Testis (tissue), 3 donors: Measurements from ENCODE around the gene LPP. TPM values are rescaled to one million over a fixed set of nuclear protein-coding genes. Genes with fewer than 3 reads are reported as not detected.
A peak's percentile ranks its signal among the peaks of the same experiment; 100 is the strongest.

Experiments used
- DNase-seq: peaks from one replicate; pipeline ENCODE4 v3.0.0-alpha.2; 2019
- H3K27ac ChIP-seq, 2 donors: fragments of 200-600 bp; sonication (generic); one replicate each; pipeline ENCODE4 v1.5.1; 2019
- H3K27me3 ChIP-seq: fragments of 200-600 bp; sonication (generic); one replicate; pipeline ENCODE4 v1.5.1; 2019
- H3K36me3 ChIP-seq: fragments of 200-600 bp; sonication (generic); one replicate; pipeline ENCODE4 v1.5.1; 2017; ENCODE audit warnings: low read depth; ENCODE audit errors: missing control alignments
- H3K4me1 ChIP-seq: fragments of 200-600 bp; sonication (generic); one replicate; pipeline ENCODE4 v1.5.1; 2019
- H3K4me3 ChIP-seq, 2 donors: fragments of 200-600 bp; sonication (generic); one replicate each; pipeline ENCODE4 v1.5.1; 2017 to 2019
- H3K9me3 ChIP-seq: fragments of 200-600 bp; sonication (generic); one replicate; pipeline ENCODE4 v1.5.1; 2017
- POLR2A ChIP-seq: fragments of 450-650 bp; IDR thresholded peaks from one replicate; pipeline ENCODE4 v1.6.1; 2017; ENCODE audit warnings: antibody characterized with exemption, mild to moderate bottlenecking, moderate library complexity
- WGBS, 2 donors: methylation state at CpG; one replicate each; pipeline ENCODE4 v1.1.5; 2018; 5-methylcytosine and 5-hydroxymethylcytosine counted together
- intact Hi-C: fragments of 100-400 bp; cut with DNase I; formaldehyde crosslinking; loops from one replicate; pipeline ENCODE4 v1.15.1; 2023; ENCODE audit warnings: low total_unique reads
- polyA plus RNA-seq: library from polyadenylated mRNA; stranded (reverse); fragments of 350-450 nt; fragmentation: Illumina TruSeq; extraction: RNeasy Lipid Tissue Mini Kit (QIAGEN cat#74804); gene quantifications from one replicate; pipeline ENCODE4 v1.2.3, GENCODE V29; 2014; ENCODE audit warnings: low read depth, low replicate concordance; ENCODE audit not compliant: insufficient read depth
- total RNA-seq, 2 donors: library from RNA; depleted of rRNA; stranded (reverse); fragments of >200 nt; gene quantifications; one replicate each; pipeline ENCODE4 v1.2.3, GENCODE V29; 2016
- TF ChIP-seq, protein P1 (sequence below), 3 experiments: fragments of 450-650 bp in 2 of 3; fragments of 200-600 bp in 1 of 3; sonication (generic) in 1 of 3; IDR thresholded peaks; one replicate each; pipeline ENCODE4 v1.5.1; 2016 to 2019; ENCODE audit warnings: antibody characterized with exemption in 3 of 3, mild to moderate bottlenecking in 2 of 3, moderate library complexity in 1 of 3

Gene LPP
- total and polyA plus RNA-seq, 3 donors from 2014 or later = 89.9 to 135 (median 132) TPM

DNA sequence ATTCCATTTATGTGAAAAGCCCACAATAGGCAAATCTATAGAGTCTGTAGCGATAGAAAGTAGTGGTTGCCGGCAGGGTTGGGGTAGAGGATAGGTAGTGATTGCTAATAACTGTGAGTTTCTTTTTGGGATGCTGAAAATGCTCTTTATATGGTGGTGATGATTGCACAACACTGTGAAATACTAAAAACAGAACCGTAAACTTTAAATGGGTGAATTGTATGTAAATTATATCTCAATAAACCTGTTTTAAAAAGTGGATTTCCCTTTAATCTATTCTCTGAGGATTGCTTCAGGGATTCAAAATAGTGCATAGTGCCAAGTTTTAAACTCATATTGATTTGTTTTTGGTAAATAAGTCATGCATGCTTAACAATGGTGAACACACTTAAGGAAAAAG is 140.2 kb downstream of the LPP start:
- no peak overlapping the region for H3K4me3 ChIP-seq
- H3K4me1 ChIP-seq = peaks cover 18% of the 10 kb centered on the region
- H3K36me3 ChIP-seq = no peaks in the 10 kb centered on the region
- no peak overlapping the region for H3K27ac ChIP-seq
- H3K9me3 ChIP-seq = no peaks in the 10 kb centered on the region
- no peaks in the 10 kb centered on the region for H3K27me3 ChIP-seq
- no peak for DNase-seq
- 92 to 94% methylated on average over 3 of the region's 3 CpGs for WGBS, 2 donors
- no peak for TF ChIP-seq POLR2A
- TF ChIP-seq, protein P1, sequence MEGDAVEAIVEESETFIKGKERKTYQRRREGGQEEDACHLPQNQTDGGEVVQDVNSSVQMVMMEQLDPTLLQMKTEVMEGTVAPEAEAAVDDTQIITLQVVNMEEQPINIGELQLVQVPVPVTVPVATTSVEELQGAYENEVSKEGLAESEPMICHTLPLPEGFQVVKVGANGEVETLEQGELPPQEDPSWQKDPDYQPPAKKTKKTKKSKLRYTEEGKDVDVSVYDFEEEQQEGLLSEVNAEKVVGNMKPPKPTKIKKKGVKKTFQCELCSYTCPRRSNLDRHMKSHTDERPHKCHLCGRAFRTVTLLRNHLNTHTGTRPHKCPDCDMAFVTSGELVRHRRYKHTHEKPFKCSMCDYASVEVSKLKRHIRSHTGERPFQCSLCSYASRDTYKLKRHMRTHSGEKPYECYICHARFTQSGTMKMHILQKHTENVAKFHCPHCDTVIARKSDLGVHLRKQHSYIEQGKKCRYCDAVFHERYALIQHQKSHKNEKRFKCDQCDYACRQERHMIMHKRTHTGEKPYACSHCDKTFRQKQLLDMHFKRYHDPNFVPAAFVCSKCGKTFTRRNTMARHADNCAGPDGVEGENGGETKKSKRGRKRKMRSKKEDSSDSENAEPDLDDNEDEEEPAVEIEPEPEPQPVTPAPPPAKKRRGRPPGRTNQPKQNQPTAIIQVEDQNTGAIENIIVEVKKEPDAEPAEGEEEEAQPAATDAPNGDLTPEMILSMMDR (IDR thresholded peaks at IDR 0.05) = no peak
- intact Hi-C loops = no loop called here

DNA sequence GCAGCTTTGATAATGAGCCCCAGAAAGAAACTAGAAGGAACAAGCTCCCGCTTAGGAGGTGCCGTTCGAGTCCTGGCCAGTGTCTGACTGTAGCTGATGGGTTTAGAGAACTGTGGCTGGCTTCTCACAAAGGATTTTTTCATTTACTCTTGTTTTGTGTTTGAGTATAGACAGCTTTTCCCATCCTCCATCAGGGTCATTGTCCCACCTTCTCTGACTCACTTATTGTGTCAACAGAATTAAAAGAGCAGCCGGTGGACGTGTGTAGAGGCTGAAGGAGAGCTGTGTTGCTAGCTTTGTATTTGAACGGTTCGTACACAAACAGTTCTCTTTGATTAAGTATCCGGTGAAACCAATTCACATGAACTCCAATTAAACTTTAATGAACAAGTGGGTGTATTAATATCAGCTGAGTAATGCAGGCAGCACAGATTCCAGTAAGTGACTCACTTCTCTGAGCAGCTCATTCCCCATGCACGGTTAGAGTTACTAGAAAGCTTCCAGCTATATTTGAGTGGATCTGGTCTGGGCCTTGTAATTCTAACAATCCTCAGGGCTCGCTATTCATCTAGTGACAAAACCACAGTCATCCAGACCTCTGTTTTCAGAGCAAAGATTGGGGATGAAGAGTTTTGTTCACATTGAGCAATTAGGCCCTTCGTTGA is 141.0 kb downstream of the LPP start:
- WGBS, 2 donors = 58 to 81% methylated on average over 11 of the region's 11 CpGs
- no peaks in the 10 kb centered on the region for H3K36me3 ChIP-seq
- H3K27ac ChIP-seq = no peak overlapping the region
- intact Hi-C loops = no loop called here
- no peaks in the 10 kb centered on the region for H3K9me3 ChIP-seq
- no peaks in the 10 kb centered on the region for H3K27me3 ChIP-seq
- TF ChIP-seq, protein P1 (IDR thresholded peaks at IDR 0.05) = no peak
- no peak for TF ChIP-seq POLR2A
- no peak for DNase-seq
- peaks cover 18% of the 10 kb centered on the region for H3K4me1 ChIP-seq
- H3K4me3 ChIP-seq = no peak overlapping the region

DNA sequence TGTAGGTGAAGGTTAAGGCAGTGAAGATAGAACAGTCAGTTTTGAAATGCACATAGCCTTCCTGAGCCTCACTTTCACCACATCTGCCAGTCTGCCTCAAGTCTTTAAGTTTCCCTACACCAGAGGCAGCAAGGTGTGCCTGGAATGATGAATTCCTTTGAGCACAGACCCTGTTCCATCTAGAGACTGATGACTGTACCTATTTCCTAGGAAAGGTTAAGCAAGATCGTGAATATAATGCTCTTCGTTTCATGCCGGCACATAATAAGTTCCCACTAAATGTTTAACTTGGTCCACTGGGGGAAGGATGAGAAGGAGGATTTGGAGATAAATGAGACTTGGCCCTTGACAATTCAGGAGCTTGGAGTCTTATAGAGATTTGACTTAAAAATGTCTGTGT is 141.9 kb downstream of the LPP start:
- peaks cover 10% of the 10 kb centered on the region for H3K4me1 ChIP-seq
- WGBS, 2 donors = 98% methylated on average over 3 of the region's 3 CpGs
- no peaks in the 10 kb centered on the region for H3K36me3 ChIP-seq
- no peak for DNase-seq
- H3K4me3 ChIP-seq = no peak overlapping the region
- TF ChIP-seq, protein P1 (IDR thresholded peaks at IDR 0.05) = no peak
- intact Hi-C loops = no loop called here
- H3K9me3 ChIP-seq = no peaks in the 10 kb centered on the region
- H3K27me3 ChIP-seq = no peaks in the 10 kb centered on the region
- no peak overlapping the region for H3K27ac ChIP-seq

DNA sequence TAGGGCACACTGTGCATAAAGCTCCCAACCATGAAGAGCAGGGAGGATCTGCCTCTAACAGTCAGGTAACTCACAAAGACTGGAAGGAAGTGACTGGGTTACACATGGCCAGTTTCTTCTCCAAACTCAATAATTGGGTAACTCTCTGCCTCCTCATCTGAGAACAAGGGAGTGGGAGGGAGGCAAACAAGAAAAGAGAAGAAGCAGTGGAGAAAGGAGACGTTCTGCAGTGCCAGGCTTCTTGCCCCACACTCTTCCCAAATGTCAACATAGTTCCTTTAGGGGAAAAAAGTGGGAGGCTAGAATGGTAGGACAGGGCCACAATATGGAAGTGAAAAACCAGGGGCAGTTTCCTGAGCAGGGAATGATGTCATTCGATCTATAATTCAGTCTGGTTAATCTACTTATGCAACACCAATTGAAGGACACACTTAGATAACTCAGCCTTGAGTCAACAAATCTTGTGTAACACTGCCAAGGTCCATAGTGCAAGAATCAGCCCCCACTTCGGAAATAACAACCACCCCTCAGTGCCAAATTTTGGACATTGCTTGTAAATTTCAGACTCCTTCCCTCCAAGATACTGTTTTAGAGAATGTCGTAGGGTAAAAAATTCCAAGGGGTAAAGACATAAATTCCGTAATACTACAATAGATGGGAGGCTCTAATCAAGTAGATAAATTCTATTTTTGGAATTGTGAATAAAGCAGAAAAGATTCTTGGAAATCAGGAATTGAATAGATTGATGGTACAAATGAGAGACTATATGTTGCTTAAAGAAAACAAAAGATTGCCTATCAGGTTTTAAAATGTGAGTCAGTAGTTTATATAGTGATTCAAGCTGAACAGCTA is 143.0 kb downstream of the LPP start:
- DNase-seq = no peak
- H3K36me3 ChIP-seq = no peaks in the 10 kb centered on the region
- intact Hi-C loops = no loop called here
- peaks cover 10% of the 10 kb centered on the region for H3K4me1 ChIP-seq
- 50 to 64% methylated on average over 5 of the region's 5 CpGs for WGBS, 2 donors
- no peak overlapping the region for H3K4me3 ChIP-seq
- H3K9me3 ChIP-seq = no peaks in the 10 kb centered on the region
- no peaks in the 10 kb centered on the region for H3K27me3 ChIP-seq
- peak overlapping the region in 1 of 2 donors; percentile 8 for H3K27ac ChIP-seq
- TF ChIP-seq POLR2A = no peak
- TF ChIP-seq, protein P1 (IDR thresholded peaks at IDR 0.05) = peak in 1 of 3 experiments; percentile 9
